PC-9 (cell line): ENCODE data around the gene SCAF4. TPM values are rescaled to one million over a fixed set of nuclear protein-coding genes. Genes with fewer than 3 reads are reported as not detected.

Experiments
- BruUV-seq: library from RNA; stranded (reverse); fragments of 400-500 nt; replicated peaks from 2 replicates; lab custom pipeline; 2021; lab: Mats Ljungman, UMichigan
- CTCF ChIA-PET: fragments of 300-600 bp; sonication (Branson Sonifier 250); formaldehyde crosslinking; loops from one replicate; lab custom pipeline; 2022; ENCODE audit warnings: antibody characterized with exemption; lab: Charles Lee
- POLR2A ChIA-PET: fragments of 300-600 bp; sonication (Branson Sonifier 250); formaldehyde crosslinking; loops from one replicate; lab custom pipeline; 2022; ENCODE audit warnings: antibody characterized with exemption; ENCODE audit not compliant: unreplicated experiment; lab: Charles Lee
- DNase-seq, 2 experiments: peaks; one replicate each; pipeline versions ENCODE4 v3.0.0 to v3.0.0-alpha.2; 2015 to 2022; ENCODE audit warnings: mixed read lengths in 1 of 2
- H2AFZ ChIP-seq: fragments of 200-600 bp; sonication (generic); 2 replicates; pipeline ENCODE4 v1.8.1; 2017; ENCODE audit warnings: antibody characterized with exemption
- H3F3A ChIP-seq: fragments of 200-600 bp; sonication (generic); 2 replicates; pipeline ENCODE4 v1.8.1; 2017; ENCODE audit warnings: antibody characterized with exemption, mild to moderate bottlenecking, low read depth; ENCODE audit not compliant: insufficient read depth
- H3K27ac ChIP-seq: fragments of 200-600 bp; sonication (generic); 2 replicates; pipeline ENCODE4 v1.6.1; 2016; ENCODE audit warnings: mixed run types
- H3K27me3 ChIP-seq: fragments of 200-600 bp; sonication (generic); 2 replicates; pipeline ENCODE4 v1.6.1; 2016; ENCODE audit warnings: low read depth, mixed run types; ENCODE audit not compliant: insufficient read depth
- H3K36me3 ChIP-seq: fragments of 200-600 bp; sonication (generic); 2 replicates; pipeline ENCODE4 v1.6.1; 2016; ENCODE audit warnings: low read depth, mixed run types
- H3K4me1 ChIP-seq: fragments of 200-600 bp; sonication (generic); replicated peaks from 2 replicates; pipeline ENCODE4 v1.6.1; 2016; ENCODE audit warnings: mixed run types; ENCODE audit not compliant: insufficient read depth
- H3K4me2 ChIP-seq: fragments of 200-600 bp; sonication (generic); 2 replicates; pipeline ENCODE4 v1.6.1; 2017; ENCODE audit warnings: mixed run types
- H3K4me3 ChIP-seq: fragments of 200-600 bp; sonication (generic); 2 replicates; pipeline ENCODE4 v1.6.1; 2016; ENCODE audit warnings: mixed run types
- H3K79me2 ChIP-seq: fragments of 200-600 bp; sonication (generic); 2 replicates; pipeline ENCODE4 v1.6.1; 2017; ENCODE audit warnings: low read depth, mixed run types
- H3K9me2 ChIP-seq: fragments of 200-600 bp; sonication (generic); 2 replicates; pipeline ENCODE4 v1.8.1; 2017; ENCODE audit warnings: mild to moderate bottlenecking; ENCODE audit not compliant: insufficient read depth
- H3K9me3 ChIP-seq: fragments of 200-600 bp; sonication (generic); 2 replicates; pipeline ENCODE4 v1.8.1; 2016; ENCODE audit warnings: low read depth; ENCODE audit not compliant: insufficient read depth
- H4K20me1 ChIP-seq: fragments of 200-600 bp; sonication (generic); 2 replicates; pipeline ENCODE4 v1.8.1; 2017; ENCODE audit not compliant: insufficient read depth
- EZH2 ChIP-seq: fragments of 200-600 bp; sonication (generic); IDR thresholded peaks from 2 replicates; pipeline ENCODE4 v1.8.0; 2017; ENCODE audit warnings: antibody characterized with exemption, low read depth
- intact Hi-C: fragments of 100-400 bp; cut with micrococcal nuclease; formaldehyde crosslinking; loops from one replicate; pipeline ENCODE4 v1.10.0; 2022; ENCODE audit not compliant: unreplicated experiment
- total RNA-seq: library from RNA; stranded (reverse); gene quantifications from 2 replicates; pipeline ENCODE4 v1.2.3, GENCODE V29; 2021
- TF ChIP-seq, protein P1 (sequence below): fragments of 200-600 bp; sonication (generic); conservative IDR thresholded peaks from 2 replicates; pipeline ENCODE4 v1.6.1; 2017; ENCODE audit warnings: mixed run types, antibody characterized with exemption, mild to moderate bottlenecking, moderate library complexity

Gene SCAF4
- total RNA-seq, 1 experiment from 2014 or later = 30.0 TPM

- Histone ChIP-seq H3K4me1 (no peaks in the 10 kb centered on the region), H3F3A (peaks cover 9% of the 10 kb centered on the region; the same call in 1 of the 2 replicates), H3K27ac (no peak overlapping the region), H2AFZ (no peak overlapping the region), H3K9me2 (no peaks in the 10 kb centered on the region), H3K4me3 (no peak overlapping the region), H3K4me2 (no peak overlapping the region), H3K27me3 (no peaks in the 10 kb centered on the region), H3K79me2 (no peaks in the 10 kb centered on the region), H4K20me1 (no peaks in the 10 kb centered on the region; the same call in 1 of the 2 replicates), H3K36me3 (peaks cover 9% of the 10 kb centered on the region; the same call in 1 of the 2 replicates), H3K9me3 (no peaks in the 10 kb centered on the region)
- intact Hi-C loops = no loop called here
- ChIA-PET POLR2A (no interaction called here), CTCF (no interaction called here)
- TF ChIP-seq, protein P1, sequence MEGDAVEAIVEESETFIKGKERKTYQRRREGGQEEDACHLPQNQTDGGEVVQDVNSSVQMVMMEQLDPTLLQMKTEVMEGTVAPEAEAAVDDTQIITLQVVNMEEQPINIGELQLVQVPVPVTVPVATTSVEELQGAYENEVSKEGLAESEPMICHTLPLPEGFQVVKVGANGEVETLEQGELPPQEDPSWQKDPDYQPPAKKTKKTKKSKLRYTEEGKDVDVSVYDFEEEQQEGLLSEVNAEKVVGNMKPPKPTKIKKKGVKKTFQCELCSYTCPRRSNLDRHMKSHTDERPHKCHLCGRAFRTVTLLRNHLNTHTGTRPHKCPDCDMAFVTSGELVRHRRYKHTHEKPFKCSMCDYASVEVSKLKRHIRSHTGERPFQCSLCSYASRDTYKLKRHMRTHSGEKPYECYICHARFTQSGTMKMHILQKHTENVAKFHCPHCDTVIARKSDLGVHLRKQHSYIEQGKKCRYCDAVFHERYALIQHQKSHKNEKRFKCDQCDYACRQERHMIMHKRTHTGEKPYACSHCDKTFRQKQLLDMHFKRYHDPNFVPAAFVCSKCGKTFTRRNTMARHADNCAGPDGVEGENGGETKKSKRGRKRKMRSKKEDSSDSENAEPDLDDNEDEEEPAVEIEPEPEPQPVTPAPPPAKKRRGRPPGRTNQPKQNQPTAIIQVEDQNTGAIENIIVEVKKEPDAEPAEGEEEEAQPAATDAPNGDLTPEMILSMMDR = no peak
- no peak for TF ChIP-seq EZH2
- DNase-seq = no peak
- no TSS peak for BruUV-seq
Observed at GRCh38 chr21:31677047-31677446, 54.9 kb downstream of the SCAF4 start.

DNA sequence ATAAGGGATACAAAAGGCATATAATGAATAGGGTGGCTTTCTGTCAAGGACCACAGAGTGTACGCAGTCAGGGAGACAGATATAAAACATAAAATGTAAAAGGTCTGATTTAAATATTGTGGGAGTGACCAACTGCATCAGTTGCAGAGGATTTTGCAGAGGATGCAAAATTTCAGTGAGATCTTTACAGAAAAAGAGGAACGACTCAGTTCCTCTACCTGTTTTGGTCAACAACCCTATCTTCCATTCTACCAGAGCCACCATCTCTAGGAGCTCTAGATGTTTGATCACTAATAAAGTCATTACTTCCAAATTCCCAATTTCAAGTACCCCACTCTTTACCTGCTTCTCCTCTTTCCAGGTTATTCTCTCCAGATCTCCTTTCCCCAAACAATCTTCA, 56.0 kb downstream of the SCAF4 start:
- Histone ChIP-seq H3K4me2 (no peak overlapping the region), H3K4me3 (no peak overlapping the region), H3K9me2 (no peaks in the 10 kb centered on the region), H3K79me2 (no peaks in the 10 kb centered on the region), H3K27me3 (no peaks in the 10 kb centered on the region), H3F3A (peaks cover 9% of the 10 kb centered on the region), H3K27ac (no peak overlapping the region), H3K9me3 (no peaks in the 10 kb centered on the region), H4K20me1 (no peaks in the 10 kb centered on the region; the same call in 1 of the 2 replicates), H3K36me3 (peaks cover 9% of the 10 kb centered on the region; the same call in 1 of the 2 replicates), H3K4me1 (no peaks in the 10 kb centered on the region), H2AFZ (no peak overlapping the region)
- DNase-seq = no peak
- intact Hi-C loops = no loop called here
- POLR2A ChIA-PET = no interaction called here
- TF ChIP-seq EZH2 = no peak
- no TSS peak for BruUV-seq
- CTCF ChIA-PET = no interaction called here

- H3K4me2 ChIP-seq = no peak overlapping the region
- no peaks in the 10 kb centered on the region for H3K4me1 ChIP-seq
- H3K27ac ChIP-seq = no peak overlapping the region
- BruUV-seq = no TSS peak
- H2AFZ ChIP-seq = no peak overlapping the region
- TF ChIP-seq, protein P1 = no peak
- no peak for TF ChIP-seq EZH2
- no peaks in the 10 kb centered on the region for H3K9me3 ChIP-seq
- peaks cover 15% of the 10 kb centered on the region for H3F3A ChIP-seq
- intact Hi-C loops = no loop called here
- ChIA-PET POLR2A (no interaction called here), CTCF (no interaction called here)
- no peak for DNase-seq
- no peak overlapping the region for H3K4me3 ChIP-seq
- no peaks in the 10 kb centered on the region for H3K27me3 ChIP-seq
- no peaks in the 10 kb centered on the region for H3K9me2 ChIP-seq
- no peaks in the 10 kb centered on the region for H4K20me1 ChIP-seq
- peaks cover 5% of the 10 kb centered on the region; the same call in 1 of the 2 replicates for H3K36me3 ChIP-seq
- H3K79me2 ChIP-seq = no peaks in the 10 kb centered on the region
Observed at GRCh38 chr21:31675318-31675717, 56.6 kb downstream of the SCAF4 start.
